Upper lobe of left lung (tissue), 6 donors: ENCODE data around the gene ALG1. TPM values are rescaled to one million over a fixed set of nuclear protein-coding genes. Genes with fewer than 3 reads are reported as not detected.

Source experiments
- ATAC-seq, 2 donors: fragments of 200-7000 bp; cut with Tn5 transposase; one replicate each; pipeline ENCODE4 v1.9.1; 2022; ENCODE audit warnings: mild to moderate bottlenecking in 2 of 2, moderate library complexity in 2 of 2; ENCODE audit not compliant: low FRiP score in 2 of 2
- DNase-seq, 2 donors: peaks; one replicate each; pipeline ENCODE4 v3.0.0-alpha.2; 2019 to 2020
- H3K27ac ChIP-seq, 4 donors: fragments of 200-600 bp; sonication (generic); one replicate each; pipeline ENCODE4 v1.5.1; 2016 to 2019
- H3K27me3 ChIP-seq, 4 donors: fragments of 200-600 bp; sonication (generic); one replicate each; pipeline ENCODE4 v1.5.1; 2017 to 2019
- H3K36me3 ChIP-seq, 4 donors: fragments of 200-600 bp; sonication (generic); one replicate each; pipeline ENCODE4 v1.5.1; 2016 to 2019
- H3K4me1 ChIP-seq, 4 donors: fragments of 200-600 bp; sonication (generic); one replicate each; pipeline ENCODE4 v1.5.1; 2018 to 2019
- H3K4me3 ChIP-seq, 4 donors: fragments of 200-600 bp; sonication (generic); one replicate each; pipeline ENCODE4 v1.5.1; 2017 to 2019; ENCODE audit warnings: mild to moderate bottlenecking in 2 of 4, moderate library complexity in 1 of 4
- H3K9me3 ChIP-seq, 4 donors: fragments of 200-600 bp; sonication (generic); one replicate each; pipeline ENCODE4 v1.5.1; 2018 to 2019
- EP300 ChIP-seq, 4 donors: sonication (generic); formaldehyde crosslinking; IDR thresholded peaks; one replicate each; pipeline ENCODE4 v1.5.1; 2017; ENCODE audit warnings: antibody characterized with exemption in 4 of 4, control low read depth in 2 of 4
- POLR2A ChIP-seq, 4 donors: fragments of 450-650 bp; IDR thresholded peaks; one replicate each; pipeline ENCODE4 v1.5.1; 2016 to 2017; ENCODE audit warnings: antibody characterized with exemption in 4 of 4, mild to moderate bottlenecking in 2 of 4
- POLR2AphosphoS5 ChIP-seq, 2 donors: sonication (generic); formaldehyde crosslinking; IDR thresholded peaks; one replicate each; pipeline ENCODE4 v1.5.1; 2017; ENCODE audit warnings: antibody characterized with exemption in 2 of 2
- WGBS, 2 donors: methylation state at CpG; one replicate each; pipeline ENCODE4 v1.1.5; 2017 to 2018; 5-methylcytosine and 5-hydroxymethylcytosine counted together
- total RNA-seq, 6 donors: library from RNA; depleted of rRNA in 4 of 6; stranded (reverse); fragments of >200 nt in 4 of 6; gene quantifications; one replicate each; pipeline versions ENCODE4 v1.1.0 to v1.2.1, GENCODE V29; 2016 to 2021
- TF ChIP-seq, protein P1 (sequence below), 6 experiments: fragments of 450-650 bp in 4 of 6; fragments of 200-600 bp in 2 of 6; sonication (generic) in 2 of 6; IDR thresholded peaks; one replicate each; pipeline ENCODE4 v1.5.1; 2016 to 2019; ENCODE audit warnings: antibody characterized with exemption in 6 of 6
- donor health status: DM: no; HTN: no; CAD: no; lungs with moderate emphysema.
- donor health status: DM: no; HTN: yes; CAD: no; lungs with severe emphysema.

ALG1 gene
- total RNA-seq, 6 donors from 2014 or later: 10.5 to 24.0 (median 21.9) TPM

DNA sequence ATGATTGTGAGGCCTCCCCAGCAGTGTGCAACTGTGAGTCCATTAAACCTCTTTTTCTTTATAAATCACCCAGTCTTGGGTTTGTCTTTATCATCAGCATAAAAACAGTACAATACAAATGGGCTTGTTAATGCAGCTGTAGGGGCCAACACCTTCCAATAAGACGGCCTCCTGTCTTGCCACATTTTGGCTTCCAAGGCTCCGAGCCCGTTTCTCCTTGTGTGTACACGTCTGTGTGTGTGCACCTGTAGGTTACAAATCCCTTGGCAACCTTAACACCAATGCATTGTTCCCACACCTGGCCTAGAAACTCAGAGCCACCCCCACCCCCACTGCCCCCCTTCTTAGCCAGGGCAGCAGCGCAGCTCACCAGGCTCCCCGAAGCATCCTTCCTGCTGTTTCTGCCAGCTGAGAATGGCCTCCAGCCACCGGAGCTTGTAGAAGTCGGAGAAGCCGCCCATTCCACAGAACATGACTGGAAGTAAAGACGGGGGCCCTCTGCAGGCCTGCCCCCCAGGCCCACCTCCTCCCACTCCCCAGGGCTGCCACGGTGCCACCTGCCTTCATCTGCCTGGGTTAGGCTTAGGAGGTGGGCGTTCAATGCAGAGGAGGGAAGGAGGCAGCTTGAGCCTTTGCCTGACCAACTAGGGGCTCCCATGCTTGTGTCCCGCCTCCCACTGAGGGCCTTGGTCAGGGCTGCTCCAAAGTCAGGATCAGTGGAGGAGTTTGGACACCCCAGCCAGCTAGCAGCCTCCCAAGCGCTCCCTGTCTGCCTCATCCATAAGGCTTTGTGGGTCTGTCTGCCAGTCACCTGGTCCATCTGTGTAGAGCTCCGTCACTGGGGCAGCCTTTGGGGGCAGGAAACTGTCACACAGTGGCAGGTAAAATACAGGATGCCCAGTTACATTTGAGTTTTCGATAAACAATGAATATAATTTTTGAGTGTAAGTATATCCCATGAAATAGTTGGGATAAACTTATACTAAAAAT, 16.5 kb upstream of the ALG1 start:
- Histone ChIP-seq H3K27ac (no peak overlapping the region), H3K4me3 (no peak overlapping the region), H3K9me3 (no peaks in the 10 kb centered on the region), H3K36me3 (peaks cover 0 to 14% (median 4%) of the 10 kb centered on the region in 4 donors), H3K27me3 (no peaks in the 10 kb centered on the region), H3K4me1 (peaks cover 0 to 8% (median 0%) of the 10 kb centered on the region in 4 donors)
- WGBS, 2 donors: 88 to 90% methylated on average over 16 of the region's 16 CpGs
- TF ChIP-seq POLR2A (IDR thresholded peaks at IDR 0.05) (no peak), POLR2AphosphoS5 (IDR thresholded peaks at IDR 0.05) (no peak), EP300 (IDR thresholded peaks at IDR 0.05) (no peak)
- TF ChIP-seq, protein P1, sequence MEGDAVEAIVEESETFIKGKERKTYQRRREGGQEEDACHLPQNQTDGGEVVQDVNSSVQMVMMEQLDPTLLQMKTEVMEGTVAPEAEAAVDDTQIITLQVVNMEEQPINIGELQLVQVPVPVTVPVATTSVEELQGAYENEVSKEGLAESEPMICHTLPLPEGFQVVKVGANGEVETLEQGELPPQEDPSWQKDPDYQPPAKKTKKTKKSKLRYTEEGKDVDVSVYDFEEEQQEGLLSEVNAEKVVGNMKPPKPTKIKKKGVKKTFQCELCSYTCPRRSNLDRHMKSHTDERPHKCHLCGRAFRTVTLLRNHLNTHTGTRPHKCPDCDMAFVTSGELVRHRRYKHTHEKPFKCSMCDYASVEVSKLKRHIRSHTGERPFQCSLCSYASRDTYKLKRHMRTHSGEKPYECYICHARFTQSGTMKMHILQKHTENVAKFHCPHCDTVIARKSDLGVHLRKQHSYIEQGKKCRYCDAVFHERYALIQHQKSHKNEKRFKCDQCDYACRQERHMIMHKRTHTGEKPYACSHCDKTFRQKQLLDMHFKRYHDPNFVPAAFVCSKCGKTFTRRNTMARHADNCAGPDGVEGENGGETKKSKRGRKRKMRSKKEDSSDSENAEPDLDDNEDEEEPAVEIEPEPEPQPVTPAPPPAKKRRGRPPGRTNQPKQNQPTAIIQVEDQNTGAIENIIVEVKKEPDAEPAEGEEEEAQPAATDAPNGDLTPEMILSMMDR (IDR thresholded peaks at IDR 0.05): no peak
- no peak for DNase-seq
- ATAC-seq: no peak

DNA sequence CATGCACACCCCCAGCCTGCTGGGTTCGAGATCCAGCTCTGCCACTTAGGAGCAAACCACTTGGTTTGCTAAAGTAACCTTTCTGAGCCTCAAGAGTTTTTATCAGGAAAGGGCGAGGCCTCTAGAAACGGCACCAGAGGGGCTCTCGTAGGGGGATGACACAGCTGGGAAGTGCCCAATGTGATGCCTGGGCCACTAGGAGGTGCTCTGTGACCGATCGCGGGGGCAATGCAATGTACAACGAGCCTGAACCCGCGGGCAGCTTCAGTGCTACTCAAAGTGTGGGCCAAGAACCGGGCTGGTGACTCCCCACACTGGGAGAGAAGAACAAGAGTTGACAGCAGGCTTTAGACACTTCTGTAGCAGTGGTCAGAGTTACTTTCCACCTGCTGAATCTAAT, 15.3 kb upstream of the ALG1 start:
- Histone ChIP-seq H3K4me1 (peaks cover 0 to 8% (median 0%) of the 10 kb centered on the region in 4 donors), H3K4me3 (no peak overlapping the region), H3K27ac (no peak overlapping the region), H3K9me3 (no peaks in the 10 kb centered on the region), H3K27me3 (no peaks in the 10 kb centered on the region), H3K36me3 (peaks cover 0 to 14% (median 4%) of the 10 kb centered on the region in 4 donors)
- peak in 1 of 2 donors; percentile 53 for DNase-seq
- TF ChIP-seq, protein P1 (IDR thresholded peaks at IDR 0.05): peak in 3 of 6 experiments; percentile 18 to 32 (median 30)
- TF ChIP-seq POLR2AphosphoS5 (IDR thresholded peaks at IDR 0.05): no peak
- no peak for TF ChIP-seq EP300 (IDR thresholded peaks at IDR 0.05)
- WGBS, 2 donors: 10 to 21% methylated on average over 11 of the region's 11 CpGs
- peak; percentile 36 to 71 for ATAC-seq

DNA sequence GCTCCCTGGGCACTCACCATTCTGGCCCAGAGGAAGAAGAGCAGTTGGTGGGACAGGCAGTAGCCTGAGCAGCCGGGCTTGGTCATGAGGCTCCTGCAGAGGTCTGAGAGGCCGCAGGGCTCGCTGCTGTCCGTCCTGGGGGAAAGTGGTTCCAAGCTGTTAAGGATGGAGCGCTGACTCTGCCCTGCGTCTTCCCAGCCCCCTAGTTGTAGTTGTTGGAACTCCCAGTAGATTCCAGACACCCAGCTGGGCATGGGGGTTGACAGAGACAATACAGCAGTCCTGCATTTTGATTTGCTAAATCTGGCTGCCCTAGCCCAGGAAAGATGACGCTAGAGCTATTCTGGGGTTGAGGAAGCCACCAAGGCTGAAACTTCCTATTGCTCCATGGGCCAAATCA, 13.2 kb upstream of the ALG1 start:
- H3K4me3 ChIP-seq: no peak overlapping the region
- H3K4me1 ChIP-seq: peaks cover 0 to 9% (median 0%) of the 10 kb centered on the region in 4 donors
- no peaks in the 10 kb centered on the region for H3K9me3 ChIP-seq
- ATAC-seq (no peak), DNase-seq (no peak)
- no peak overlapping the region for H3K27ac ChIP-seq
- H3K36me3 ChIP-seq: peaks cover 0 to 14% (median 4%) of the 10 kb centered on the region in 4 donors
- 65% methylated on average over 7 of the region's 7 CpGs; no CpG with 5 or more reads in 1 of the 2 donors for WGBS, 2 donors
- TF ChIP-seq POLR2AphosphoS5 (IDR thresholded peaks at IDR 0.05) (no peak), POLR2A (IDR thresholded peaks at IDR 0.05) (no peak), EP300 (IDR thresholded peaks at IDR 0.05) (no peak)
- TF ChIP-seq, protein P1 (IDR thresholded peaks at IDR 0.05): no peak
- H3K27me3 ChIP-seq: no peaks in the 10 kb centered on the region

DNA sequence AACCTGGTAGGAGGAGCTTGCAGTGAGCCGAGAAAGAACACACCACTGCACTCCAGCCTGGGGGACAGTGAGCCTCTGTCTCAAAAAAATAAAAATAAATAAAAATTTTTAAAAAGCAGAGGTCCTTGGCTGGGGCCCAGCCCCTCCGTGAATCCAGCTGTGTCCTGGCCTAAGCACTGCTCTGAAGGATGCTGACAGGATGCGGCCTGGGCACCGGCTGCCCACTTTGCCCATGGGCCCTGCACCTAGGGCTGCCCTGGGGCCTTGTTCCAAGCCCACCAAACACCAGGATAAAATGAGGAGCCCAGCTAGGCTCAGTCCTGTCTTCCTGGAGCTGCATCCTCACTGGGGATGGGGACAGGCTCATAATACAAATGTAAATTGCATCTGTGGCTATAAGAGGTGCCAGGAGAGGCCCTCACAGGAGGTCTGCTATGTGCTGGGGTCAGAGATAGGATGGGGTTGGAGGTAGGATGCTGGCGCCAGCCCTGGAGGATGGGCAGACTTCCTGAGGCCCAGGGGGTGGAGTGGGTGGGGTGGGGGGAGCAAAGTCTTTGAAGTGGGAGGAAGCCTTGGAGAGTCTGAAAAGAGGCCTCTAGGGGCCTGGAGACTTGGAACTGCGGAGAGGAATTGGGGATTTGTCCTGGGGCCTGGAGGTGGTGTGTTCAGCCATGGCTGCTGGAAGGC, 12.1 kb upstream of the ALG1 start:
- Histone ChIP-seq H3K9me3 (no peaks in the 10 kb centered on the region), H3K4me3 (no peak overlapping the region), H3K4me1 (peaks cover 0 to 16% (median 0%) of the 10 kb centered on the region in 4 donors), H3K27ac (no peak overlapping the region), H3K36me3 (peaks cover 0 to 7% (median 4%) of the 10 kb centered on the region in 4 donors), H3K27me3 (no peaks in the 10 kb centered on the region)
- 84 to 85% methylated on average over 6 of the region's 6 CpGs for WGBS, 2 donors
- no peak for TF ChIP-seq POLR2AphosphoS5 (IDR thresholded peaks at IDR 0.05)
- no peak for DNase-seq
- ATAC-seq: no peak

DNA sequence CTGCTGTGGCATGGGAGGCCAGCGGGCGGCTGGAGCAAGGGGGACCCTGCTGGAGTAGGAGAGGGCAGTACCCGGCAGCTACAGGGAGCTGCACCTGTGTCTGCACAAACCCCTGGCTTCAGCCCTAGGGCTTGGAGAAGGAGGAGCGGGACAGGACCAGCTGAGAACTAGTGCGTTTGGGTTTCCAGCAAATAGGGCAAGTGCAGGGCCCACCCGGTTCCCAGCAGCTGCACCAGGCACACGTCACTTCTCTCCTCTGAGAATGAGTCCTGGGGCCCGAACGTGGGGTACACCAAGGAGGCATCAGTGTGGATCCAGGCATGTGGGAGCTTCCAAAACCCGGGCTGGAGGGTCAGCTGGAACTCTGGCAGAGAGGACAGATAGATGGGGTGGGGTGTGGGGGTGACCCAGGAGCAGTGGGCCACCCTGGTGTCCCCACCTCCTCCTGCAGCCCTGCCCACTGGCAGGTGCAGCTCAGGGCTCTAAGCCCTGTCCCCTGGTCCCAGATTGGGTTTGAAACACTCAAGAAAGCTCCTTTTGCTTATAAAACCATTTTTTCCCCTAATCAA, 11.5 kb upstream of the ALG1 start:
- no peak for DNase-seq

More for the DNA sequence above, 11.5 kb upstream of the ALG1 start:
- Histone ChIP-seq H3K4me3 (no peak overlapping the region), H3K36me3 (peaks cover 0 to 4% (median 1%) of the 10 kb centered on the region in 4 donors), H3K27ac (no peak overlapping the region), H3K9me3 (no peaks in the 10 kb centered on the region), H3K4me1 (peaks cover 0 to 16% (median 0%) of the 10 kb centered on the region in 4 donors), H3K27me3 (no peaks in the 10 kb centered on the region)
- 80 to 85% methylated on average over 3 to 10 of the region's 10 CpGs for WGBS, 2 donors
- TF ChIP-seq, protein P1 (IDR thresholded peaks at IDR 0.05): no peak
- ATAC-seq: no peak
